Renal cortical epithelial cell (primary cell): ENCODE measurements around the gene PSMA7. TPM values are rescaled to one million over a fixed set of nuclear protein-coding genes. Genes with fewer than 3 reads are reported as not detected.

Experiments
- DNase-seq: peaks from one replicate; pipeline ENCODE4 v3.0.0-alpha.2; 2011; ENCODE audit warnings: low read depth
- total RNA-seq: library from RNA; depleted of rRNA; stranded (reverse); fragments of >200 nt; gene quantifications from 2 replicates; pipeline ENCODE4 v1.2.3, GENCODE V29; 2014

PSMA7 gene
- total RNA-seq, 1 donor from 2014 or later = 356 TPM

DNA sequence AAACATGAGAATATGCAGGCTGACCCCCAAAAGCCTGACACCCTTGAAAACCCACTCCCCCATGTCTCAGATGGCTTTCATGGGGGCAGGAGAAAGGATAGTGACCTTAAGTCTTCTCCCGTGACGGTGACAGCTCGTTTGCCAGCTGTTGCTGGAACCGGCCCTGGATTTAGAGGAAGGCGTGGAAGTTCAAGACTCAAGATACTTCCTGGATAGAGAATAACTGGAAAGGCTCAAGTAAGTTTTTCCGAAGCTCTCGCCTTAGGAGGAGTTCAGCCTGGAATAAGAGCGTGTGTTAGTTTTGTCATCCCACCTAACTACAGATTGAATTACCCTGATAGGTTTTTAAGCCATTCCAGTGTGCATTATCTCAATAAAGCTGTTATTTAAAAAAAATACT is 28.1 kb upstream of the PSMA7 start:
- DNase-seq = no peak

DNA sequence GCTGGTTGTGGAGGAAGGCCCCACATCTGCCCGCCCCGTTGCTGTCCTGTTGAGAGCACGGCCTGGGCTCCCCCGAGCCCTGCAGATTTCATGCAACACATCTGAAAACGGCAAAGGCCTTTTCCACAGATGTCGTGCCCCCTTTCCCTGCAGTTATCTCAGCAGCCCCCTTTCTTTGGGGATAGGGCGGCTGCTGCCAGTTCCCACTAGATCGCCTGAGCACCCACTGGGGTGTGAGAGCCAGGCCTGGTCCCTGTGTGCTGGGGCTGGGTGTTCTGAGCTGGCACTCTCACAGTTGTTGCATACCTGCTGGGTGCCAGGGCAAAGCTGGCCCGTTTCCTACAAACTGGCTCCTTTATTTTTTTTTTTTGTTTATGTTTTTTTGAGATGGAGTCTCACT is 27.3 kb upstream of the PSMA7 start:
- no peak for DNase-seq

DNA sequence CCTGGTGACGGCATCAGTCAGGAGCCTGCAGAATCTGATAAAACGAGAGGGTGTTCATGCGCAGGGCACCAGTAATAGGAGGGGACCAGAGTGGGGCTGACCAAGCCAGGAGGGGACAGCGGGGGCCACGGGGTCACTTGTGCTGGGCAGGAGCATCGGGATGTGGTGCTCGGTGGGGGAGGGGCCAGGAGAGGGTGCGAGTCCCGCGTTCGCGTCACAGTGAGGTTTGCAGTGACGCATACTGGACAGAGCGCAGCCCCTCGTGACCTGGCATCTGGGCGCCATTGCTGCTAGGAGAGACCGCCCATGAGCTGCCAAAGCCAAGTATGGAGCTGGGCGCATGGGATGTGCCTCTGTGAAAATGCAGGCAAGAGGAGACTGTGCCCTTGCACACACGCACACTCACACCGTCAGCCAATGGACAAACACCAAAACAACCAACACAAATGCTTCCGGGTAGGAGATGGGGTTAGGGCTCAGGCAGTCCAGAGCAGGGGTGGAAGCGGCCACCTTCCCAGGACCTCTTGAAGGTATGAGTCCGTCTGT is 25.8 kb upstream of the PSMA7 start:
- no peak for DNase-seq

DNA sequence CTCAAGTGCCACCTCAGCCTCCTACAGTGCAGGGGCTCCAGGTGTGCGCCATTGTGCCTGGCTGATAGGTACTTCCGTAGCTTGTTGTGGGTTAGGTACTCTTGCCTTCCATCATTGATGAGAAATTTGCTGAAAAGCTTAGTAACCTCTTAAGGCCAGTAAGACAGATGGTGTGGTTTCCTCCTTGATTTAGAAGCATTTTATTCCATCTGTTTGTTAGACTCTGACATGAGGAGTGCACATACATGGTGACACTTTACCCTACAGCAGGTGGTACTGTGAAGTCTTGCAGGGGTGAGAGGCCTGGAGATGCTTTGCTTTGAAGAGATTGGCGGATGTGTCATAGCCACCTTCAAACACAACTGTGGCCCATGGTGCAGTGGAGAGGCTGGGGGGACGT is 24.9 kb upstream of the PSMA7 start:
- no peak for DNase-seq

DNA sequence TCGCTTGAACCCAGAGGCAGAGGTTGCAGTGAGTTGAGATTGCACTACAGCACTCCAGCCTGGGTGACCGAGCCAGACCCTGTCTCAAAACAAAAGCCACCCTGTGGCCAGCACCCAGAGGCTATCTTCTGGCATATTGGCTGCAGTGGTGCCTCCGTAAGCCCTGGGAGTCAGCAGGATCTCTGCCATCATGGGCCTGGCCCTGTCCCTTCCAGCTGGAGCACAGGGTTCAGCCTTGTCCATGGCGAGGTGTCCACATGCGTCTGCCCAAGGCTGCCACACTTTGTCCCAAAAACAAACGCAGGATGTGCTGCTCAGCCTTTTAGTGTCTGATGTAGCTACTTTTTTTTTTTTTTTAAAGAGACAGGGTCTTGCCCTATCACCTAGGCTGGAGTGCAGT is 24.3 kb upstream of the PSMA7 start:
- no peak for DNase-seq

DNA sequence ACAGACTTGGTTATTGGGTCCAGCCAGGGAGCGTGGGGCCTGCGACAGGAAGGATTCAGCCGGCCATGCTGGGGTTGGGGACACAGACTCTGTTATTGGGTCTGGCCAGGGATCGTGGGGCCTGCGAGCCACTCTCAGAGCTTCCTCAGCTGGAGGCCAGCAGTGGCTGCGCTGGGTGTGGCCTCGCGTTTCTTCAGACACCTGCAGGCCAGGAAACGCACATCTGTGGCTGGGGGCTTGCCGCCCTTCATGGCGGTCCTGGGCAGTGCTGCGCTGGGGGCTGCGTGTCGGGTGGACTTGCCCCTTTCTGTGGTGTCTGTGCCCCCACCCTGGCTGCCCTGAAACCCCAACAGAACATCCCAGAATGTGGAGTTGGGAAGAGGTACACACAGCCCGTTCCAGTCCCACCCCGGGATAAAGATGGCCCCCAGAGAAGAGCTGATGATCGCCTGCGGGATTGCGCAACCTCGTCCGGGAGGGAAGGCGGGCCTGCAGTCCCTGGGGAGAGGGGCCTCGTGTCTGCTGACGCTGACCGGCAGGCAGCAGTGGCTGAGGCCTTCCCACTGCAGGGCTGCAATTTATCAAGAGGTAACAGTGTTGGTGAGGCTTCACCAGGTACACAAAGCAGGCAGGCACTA is 22.7 kb upstream of the PSMA7 start:
- DNase-seq = no peak

DNA sequence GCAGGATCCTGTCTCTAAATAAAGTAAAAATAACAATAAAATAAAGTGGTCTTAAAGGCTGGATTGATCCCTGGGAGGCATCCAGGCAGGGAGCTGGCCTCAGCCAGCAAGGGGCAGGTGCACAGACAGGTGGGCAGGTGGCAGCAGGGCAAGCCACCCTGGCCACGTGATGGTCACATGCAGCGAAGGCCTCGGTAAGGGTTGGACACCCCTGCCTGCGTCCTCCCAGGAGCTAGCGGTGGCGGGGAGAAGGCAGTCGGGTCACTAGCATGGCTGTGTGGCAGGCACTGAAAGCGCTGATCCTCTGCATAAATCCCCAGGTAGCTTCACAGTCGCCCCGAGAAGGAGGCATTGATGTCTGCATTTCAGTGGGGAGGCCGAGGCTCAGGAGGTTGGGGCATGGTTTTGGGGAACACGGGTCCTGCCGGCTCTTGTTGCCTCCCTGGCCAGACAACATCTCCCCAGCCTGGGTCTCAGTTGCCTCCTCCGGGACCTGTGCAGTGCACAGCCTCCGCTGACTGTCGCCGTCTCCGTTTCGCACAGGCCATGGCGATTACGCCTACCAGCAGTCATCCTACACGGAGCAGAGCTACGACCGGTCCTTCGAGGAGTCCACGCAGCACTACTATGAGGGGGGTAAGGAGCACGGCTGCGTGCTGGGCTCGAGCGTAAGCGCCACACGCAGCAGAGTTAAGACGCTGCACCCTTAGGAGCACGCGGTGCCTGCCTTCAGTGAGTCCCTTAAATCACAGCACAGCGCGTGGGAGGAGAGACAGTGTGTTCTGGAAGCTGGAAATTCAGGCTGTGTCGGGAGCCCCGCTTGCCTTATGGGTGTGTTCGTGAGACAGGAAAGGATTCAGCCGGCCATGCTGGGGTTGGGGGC is 21.9 kb upstream of the PSMA7 start:
- DNase-seq = no peak

DNA sequence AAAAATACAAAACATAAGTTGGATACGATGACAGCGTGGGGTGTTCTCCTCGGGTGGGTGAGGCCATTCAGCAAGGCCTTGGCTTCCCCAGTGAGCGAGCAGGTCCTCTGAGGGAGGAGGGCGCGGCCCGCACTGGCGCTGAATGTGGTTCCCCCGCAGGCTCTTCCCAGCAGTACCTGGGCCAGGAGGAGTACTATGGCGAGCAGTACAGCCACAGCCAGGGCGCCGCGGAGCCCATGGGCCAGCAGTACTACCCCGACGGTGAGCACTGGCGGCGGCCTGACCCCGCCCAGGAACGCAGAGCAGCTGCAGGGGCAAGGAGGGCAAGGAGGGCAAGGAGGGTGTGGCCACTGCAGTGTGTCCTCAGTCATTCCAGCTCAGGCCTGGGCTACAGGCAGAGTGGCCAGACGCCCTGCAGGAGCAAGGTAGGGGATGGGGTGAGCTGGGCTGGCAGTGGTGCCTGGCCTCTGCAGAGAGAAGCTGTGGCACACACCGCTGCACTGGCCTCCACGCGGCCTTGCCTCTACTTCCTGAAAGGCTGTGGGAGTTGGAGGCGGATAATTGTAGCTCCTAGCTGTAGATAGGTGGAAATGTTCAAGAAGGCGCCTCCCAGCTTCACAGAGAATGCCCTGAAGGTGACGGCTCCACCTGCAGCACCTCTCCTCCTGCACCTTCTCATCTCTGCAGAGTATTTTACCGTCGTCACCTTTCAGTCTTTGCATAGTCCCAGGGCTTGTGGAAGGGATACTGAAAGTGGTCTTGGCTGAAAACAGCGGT is 21.0 kb upstream of the PSMA7 start:
- no peak for DNase-seq

GRCh38 chr20:62163485-62163865 is 20.3 kb upstream of the PSMA7 start:
- DNase-seq = no peak

DNA sequence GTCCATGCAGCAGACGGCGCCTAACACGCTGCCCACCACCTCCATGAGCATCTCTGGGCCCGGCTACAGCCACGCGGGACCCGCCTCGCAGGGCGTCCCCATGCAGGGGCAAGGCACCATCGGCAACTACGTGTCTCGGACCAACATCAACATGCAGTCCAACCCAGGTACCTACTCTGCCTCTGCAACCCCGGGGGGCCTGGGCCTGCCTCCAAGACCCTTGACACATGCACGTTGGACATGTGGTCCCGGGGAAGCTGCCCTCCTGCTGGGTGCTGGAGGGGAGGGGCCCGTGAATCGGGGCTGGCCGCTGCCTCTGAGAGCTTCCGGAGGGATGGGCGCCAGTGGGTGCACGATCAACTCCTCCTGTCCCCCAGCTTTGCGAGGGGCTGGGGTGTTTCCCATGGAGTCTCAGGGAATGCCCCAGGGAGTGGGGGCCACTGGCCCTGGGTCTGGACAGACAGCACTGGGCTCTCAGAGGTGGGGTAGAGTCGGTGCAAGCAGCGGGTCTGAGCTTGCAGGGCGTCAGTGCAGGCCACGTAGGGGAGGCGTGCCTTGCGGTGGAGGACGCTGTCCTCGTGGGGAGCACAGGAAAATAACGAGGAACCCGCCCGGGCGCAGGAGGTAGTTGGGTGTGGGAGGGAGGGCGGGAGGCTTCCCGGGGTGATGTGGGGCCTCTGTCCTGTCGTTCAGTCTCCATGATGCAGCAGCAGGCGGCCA is 19.7 kb upstream of the PSMA7 start:
- DNase-seq = no peak

DNA sequence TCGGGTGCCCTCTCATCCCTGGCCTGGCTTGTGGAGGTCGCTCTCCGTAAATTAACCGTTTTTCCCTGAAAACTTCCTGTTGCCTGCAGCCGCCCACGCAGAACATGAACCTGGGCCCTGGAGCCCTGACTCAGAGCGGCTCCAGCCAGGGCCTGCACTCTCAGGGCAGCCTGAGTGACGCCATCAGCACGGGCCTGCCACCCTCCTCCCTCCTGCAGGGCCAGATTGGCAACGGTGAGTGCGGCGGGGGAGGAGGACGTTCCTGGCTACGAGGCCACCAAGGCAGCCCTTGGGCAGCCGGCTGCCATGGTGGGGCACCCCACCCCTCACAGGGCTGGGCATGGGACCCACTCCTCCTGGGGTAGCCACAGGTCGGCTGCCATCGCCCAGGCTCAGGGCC is 18.2 kb upstream of the PSMA7 start:
- peak; percentile 62 for DNase-seq

DNA sequence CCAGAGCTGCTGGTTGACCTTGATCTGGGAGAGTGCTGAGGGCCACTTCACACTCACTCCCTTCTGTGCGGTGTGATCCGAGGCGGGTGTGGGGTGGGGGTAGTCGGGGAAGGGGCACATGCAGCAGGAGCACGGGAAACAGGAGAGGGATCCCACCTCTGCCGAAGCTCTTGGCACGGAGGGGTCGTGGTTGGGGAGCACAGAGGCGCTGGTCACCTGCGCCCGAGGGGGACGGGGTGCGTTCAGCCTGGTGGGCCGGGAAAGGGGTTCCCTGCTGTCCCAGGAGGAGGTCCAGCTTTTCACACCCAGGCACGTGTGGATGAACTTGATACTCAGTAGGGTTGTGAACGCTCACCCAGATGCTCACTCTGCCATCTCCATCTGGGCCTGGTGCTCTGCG is 17.7 kb upstream of the PSMA7 start:
- DNase-seq = no peak

DNA sequence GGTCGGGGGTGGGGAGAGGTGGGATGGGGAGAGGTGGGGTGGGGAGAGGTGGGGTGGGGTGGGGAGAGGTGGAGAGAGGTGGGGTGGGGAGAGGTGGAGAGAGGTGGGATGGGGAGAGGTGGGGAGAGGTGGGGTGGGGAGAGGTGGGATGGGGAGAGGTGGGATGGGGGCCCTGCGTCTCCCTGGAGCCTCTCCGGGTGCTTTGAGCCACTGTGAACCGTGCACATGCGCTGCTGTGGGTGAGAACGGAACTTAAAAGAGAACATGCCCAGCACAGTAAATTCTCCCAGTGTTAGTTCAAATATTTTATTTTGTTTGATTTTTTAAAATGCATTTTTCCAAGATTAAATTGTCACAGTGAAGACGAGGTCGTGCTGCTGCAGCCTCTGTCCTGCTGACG is 17.1 kb upstream of the PSMA7 start:
- DNase-seq = no peak

DNA sequence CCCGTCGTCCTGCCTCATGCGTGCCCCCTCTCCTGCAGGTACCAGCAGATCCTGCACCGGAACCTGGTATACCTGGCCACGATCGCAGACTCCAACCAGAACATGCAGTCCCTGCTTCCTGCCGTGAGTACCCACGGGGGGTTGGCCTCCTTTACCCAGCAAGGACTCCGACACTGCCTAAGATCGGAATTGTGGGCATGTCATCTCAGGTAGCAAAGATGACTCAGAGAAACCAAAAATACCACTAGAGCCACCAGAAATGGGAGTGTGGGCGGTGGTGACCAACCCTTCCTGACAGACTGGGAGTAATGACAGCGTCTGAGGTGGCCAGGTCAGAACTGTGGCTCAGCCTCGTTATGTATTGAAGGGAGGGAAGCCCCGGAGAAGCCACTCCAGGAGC is 16.6 kb upstream of the PSMA7 start:
- peak; percentile 71 for DNase-seq

- DNase-seq = no peak
Observed at GRCh38 chr20:62159052-62159451, 15.9 kb upstream of the PSMA7 start.

DNA sequence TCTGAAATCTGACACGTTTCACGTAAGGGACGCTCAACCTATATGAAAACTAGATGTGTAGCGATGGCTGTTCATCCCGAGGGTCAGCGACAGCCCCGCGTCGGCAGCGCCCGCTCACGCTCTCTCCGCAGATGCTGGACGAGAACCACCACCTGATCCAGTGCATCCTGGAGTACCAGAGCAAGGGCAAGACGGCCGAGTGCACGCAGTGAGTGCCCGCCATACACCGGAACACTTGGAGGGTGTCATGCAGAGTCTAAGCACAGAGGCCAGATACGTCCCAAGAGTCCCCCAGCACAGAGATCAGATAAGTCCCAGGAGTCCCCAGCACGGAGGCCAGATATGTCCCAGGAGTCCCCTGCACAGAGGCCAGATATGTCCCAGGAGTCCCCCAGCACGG is 15.3 kb upstream of the PSMA7 start:
- no peak for DNase-seq

DNA sequence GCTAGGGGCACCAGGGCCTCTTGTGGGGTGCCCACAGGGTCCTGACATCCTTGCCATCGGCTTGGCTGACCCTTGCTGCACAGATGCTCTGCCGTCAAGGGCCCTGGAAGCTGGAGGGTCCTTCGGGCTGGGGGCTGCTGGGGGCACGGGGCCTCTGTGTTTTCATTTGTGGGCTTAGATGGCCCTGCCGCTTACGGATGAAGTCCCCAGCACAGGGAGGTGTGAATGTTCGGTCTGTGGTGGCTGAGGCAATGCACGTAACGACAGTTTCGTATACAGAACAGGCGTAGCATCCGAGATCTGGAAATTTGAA is 14.8 kb upstream of the PSMA7 start:
- DNase-seq = no peak

DNA sequence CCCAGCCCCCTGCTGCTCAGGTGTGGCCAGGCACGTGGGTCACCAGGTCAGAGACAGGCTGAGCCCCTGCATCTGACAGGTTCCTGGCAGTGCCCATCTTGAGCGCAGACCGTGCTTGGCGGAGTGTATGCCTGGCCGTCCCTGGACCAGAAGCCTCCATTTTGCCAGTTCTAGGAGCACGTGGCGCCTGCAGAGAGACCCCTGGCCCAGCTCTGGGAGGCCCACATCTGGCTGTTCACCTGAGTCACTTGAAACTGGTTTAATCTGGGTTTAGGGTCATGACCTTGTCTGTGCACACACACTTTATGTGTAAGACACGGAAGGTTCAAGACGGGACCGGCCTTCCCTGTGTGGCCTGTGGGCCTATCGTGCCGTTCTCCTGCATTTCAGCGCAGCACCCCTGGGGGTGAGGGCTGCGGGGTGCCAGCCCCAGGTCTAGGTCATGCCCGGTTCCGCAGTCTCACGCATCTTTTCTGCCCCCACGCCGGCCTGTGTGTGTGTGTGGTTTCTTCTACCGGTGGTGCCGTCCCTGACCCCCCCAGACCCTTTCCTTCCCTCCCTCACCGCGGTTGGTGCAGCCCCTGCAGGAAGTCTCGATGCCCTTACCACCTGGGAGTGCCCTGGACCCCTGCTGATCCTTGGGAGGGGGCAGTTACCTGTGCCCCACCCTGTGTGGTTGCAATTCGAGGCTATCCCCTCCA is 14.3 kb upstream of the PSMA7 start:
- no peak for DNase-seq

GRCh38 chr20:62156592-62157386 is 13.6 kb upstream of the PSMA7 start:
- no peak for DNase-seq

GRCh38 chr20:62156254-62156556 is 13.0 kb upstream of the PSMA7 start:
- DNase-seq = no peak
